Measurements from ENCODE around the gene PIK3AP1. TPM values are rescaled to one million over a fixed set of nuclear protein-coding genes. Genes with fewer than 3 reads are reported as not detected.

The PIK3AP1 gene
- total and polyA plus RNA-seq, 2 of the 13 experiments (the other 11 are each of a cell fraction or from before 2014, with no cell fraction given): 3.6 to 13.8 TPM

DNA sequence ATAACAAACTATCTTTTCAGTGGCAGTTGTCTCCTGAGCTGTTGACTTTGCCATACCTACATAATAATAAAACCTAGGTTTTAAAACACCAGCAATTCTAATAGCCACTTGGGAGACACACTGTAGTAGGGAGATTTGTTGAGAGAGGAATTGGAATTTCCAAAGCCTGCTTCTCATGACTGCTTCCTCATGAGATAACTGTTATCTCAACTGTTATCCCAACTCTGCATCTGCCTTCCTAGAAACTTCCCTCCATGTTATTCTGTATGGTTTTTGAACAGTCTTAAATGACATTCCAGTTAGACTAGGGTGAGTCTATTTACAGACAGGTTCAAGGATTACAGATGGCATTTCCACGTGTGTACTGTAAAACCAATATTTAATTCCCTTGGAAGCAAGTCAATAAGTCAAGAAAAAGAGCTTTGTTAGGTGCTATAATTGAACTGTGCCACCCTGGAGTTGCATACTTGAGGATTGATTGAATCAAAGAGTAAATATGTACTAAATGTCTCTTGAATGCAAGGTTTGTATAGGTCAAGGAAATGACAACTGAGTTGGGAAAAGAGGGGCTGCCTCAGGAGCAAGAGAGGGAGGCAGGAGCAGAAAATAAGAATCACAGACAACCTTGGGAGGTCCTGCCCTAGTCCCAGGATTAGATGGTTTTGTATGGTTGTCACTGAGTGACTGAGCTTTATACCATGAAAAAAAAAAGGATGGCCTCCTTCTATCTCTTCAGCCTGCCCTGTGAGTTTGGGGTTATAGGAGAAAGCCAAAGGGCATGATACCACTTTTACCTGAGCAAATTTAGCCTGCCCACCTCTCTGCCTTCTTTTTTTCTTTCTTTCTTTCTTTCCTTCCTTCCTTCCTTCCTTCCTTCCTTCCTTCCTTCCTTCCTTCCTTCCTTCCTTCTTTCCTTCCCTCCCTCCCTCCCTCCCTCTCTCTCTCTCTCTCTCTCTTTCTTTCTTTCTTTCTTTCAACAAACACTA, 123.6 kb downstream of the PIK3AP1 start (continued):
- TF ChIP-seq, protein P1, sequence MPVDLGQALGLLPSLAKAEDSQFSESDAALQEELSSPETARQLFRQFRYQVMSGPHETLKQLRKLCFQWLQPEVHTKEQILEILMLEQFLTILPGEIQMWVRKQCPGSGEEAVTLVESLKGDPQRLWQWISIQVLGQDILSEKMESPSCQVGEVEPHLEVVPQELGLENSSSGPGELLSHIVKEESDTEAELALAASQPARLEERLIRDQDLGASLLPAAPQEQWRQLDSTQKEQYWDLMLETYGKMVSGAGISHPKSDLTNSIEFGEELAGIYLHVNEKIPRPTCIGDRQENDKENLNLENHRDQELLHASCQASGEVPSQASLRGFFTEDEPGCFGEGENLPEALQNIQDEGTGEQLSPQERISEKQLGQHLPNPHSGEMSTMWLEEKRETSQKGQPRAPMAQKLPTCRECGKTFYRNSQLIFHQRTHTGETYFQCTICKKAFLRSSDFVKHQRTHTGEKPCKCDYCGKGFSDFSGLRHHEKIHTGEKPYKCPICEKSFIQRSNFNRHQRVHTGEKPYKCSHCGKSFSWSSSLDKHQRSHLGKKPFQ (CRISPR knock-in tag; IDR thresholded peaks at IDR 0.05; ENCODE audit: insufficient replicate concordance): no peak
- no peak for TF ChIP-seq NFE2L2 (IDR thresholded peaks at IDR 0.05; ENCODE audit: low read length)
- TF ChIP-seq ZNF136 (CRISPR knock-in tag; IDR thresholded peaks at IDR 0.05; ENCODE audit: low read depth): no peak
- TF ChIP-seq ZNF891 (CRISPR knock-in tag; IDR thresholded peaks at IDR 0.05): no peak
- no peak for TF ChIP-seq PRMT3 (CRISPR knock-in tag; IDR thresholded peaks at IDR 0.05; ENCODE audit: borderline replicate concordance, low read depth)
- no peak for TF ChIP-seq ZNF546 (CRISPR knock-in tag; conservative IDR thresholded peaks at IDR 0.05)
- no peak for TF ChIP-seq KLF9 (CRISPR knock-in tag; IDR thresholded peaks at IDR 0.05; ENCODE audit: low read depth)
- TF ChIP-seq, protein P2, sequence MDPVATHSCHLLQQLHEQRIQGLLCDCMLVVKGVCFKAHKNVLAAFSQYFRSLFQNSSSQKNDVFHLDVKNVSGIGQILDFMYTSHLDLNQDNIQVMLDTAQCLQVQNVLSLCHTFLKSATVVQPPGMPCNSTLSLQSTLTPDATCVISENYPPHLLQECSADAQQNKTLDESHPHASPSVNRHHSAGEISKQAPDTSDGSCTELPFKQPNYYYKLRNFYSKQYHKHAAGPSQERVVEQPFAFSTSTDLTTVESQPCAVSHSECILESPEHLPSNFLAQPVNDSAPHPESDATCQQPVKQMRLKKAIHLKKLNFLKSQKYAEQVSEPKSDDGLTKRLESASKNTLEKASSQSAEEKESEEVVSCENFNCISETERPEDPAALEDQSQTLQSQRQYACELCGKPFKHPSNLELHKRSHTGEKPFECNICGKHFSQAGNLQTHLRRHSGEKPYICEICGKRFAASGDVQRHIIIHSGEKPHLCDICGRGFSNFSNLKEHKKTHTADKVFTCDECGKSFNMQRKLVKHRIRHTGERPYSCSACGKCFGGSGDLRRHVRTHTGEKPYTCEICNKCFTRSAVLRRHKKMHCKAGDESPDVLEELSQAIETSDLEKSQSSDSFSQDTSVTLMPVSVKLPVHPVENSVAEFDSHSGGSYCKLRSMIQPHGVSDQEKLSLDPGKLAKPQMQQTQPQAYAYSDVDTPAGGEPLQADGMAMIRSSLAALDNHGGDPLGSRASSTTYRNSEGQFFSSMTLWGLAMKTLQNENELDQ (CRISPR knock-in tag; IDR thresholded peaks at IDR 0.05; ENCODE audit: borderline replicate concordance): no peak
- no peak for TF ChIP-seq FIP1L1 (IDR thresholded peaks at IDR 0.05; ENCODE audit: borderline replicate concordance, insufficient read depth, low read depth, low read length)
- no peak for TF ChIP-seq CCAR2 (optimal IDR thresholded peaks at IDR 0.05; ENCODE audit: low read depth, low read length)
- TF ChIP-seq, protein P3, sequence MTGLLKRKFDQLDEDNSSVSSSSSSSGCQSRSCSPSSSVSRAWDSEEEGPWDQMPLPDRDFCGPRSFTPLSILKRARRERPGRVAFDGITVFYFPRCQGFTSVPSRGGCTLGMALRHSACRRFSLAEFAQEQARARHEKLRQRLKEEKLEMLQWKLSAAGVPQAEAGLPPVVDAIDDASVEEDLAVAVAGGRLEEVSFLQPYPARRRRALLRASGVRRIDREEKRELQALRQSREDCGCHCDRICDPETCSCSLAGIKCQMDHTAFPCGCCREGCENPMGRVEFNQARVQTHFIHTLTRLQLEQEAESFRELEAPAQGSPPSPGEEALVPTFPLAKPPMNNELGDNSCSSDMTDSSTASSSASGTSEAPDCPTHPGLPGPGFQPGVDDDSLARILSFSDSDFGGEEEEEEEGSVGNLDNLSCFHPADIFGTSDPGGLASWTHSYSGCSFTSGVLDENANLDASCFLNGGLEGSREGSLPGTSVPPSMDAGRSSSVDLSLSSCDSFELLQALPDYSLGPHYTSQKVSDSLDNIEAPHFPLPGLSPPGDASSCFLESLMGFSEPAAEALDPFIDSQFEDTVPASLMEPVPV (CRISPR knock-in tag; IDR thresholded peaks at IDR 0.05): no peak
- TF ChIP-seq TBL1XR1 (IDR thresholded peaks at IDR 0.05; ENCODE audit: borderline replicate concordance, low read length, partially characterized antibody): peak; percentile 31
- TF ChIP-seq NFRKB (IDR thresholded peaks at IDR 0.05): no peak
- TF ChIP-seq, protein P4, sequence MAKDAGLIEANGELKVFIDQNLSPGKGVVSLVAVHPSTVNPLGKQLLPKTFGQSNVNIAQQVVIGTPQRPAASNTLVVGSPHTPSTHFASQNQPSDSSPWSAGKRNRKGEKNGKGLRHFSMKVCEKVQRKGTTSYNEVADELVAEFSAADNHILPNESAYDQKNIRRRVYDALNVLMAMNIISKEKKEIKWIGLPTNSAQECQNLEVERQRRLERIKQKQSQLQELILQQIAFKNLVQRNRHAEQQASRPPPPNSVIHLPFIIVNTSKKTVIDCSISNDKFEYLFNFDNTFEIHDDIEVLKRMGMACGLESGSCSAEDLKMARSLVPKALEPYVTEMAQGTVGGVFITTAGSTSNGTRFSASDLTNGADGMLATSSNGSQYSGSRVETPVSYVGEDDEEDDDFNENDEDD (CRISPR knock-in tag; IDR thresholded peaks at IDR 0.05; ENCODE audit: borderline replicate concordance): no peak
- TF ChIP-seq ZNF747 (CRISPR knock-in tag; IDR thresholded peaks at IDR 0.05; ENCODE audit: borderline replicate concordance): no peak
- TF ChIP-seq, protein P5, sequence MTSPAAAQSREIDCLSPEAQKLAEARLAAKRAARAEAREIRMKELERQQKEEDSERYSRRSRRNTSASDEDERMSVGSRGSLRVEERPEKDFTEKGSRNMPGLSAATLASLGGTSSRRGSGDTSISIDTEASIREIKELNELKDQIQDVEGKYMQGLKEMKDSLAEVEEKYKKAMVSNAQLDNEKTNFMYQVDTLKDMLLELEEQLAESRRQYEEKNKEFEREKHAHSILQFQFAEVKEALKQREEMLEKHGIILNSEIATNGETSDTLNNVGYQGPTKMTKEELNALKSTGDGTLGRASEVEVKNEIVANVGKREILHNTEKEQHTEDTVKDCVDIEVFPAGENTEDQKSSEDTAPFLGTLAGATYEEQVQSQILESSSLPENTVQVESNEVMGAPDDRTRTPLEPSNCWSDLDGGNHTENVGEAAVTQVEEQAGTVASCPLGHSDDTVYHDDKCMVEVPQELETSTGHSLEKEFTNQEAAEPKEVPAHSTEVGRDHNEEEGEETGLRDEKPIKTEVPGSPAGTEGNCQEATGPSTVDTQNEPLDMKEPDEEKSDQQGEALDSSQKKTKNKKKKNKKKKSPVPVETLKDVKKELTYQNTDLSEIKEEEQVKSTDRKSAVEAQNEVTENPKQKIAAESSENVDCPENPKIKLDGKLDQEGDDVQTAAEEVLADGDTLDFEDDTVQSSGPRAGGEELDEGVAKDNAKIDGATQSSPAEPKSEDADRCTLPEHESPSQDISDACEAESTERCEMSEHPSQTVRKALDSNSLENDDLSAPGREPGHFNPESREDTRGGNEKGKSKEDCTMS (CRISPR knock-in tag; conservative IDR thresholded peaks at IDR 0.05): no peak
- no peak for TF ChIP-seq ZSCAN29 (CRISPR knock-in tag; conservative IDR thresholded peaks at IDR 0.05)
